K562 (cell line): Measurements from ENCODE around the gene PBX1.

Source experiments
- ARHGAP35 ChIP-seq: fragments of 450-650 bp; IDR thresholded peaks from 2 replicates; pipeline ENCODE4 v1.6.1; 2018; ENCODE audit not compliant: partially characterized antibody
- BCL6 ChIP-seq: fragments of 250-450 bp; sonication (Bioruptor Pico); IDR thresholded peaks from 2 replicates; pipeline ENCODE4 v1.4.0; 2020
- CTCF ChIP-seq, 3 experiments: IDR thresholded peaks in 2 of 3; conservative IDR thresholded peaks in 1 of 3; 2 replicates each; pipeline ENCODE4 v1.5.1; 2011 to 2012; ENCODE audit warnings: low read length in 3 of 3, mild to moderate bottlenecking in 3 of 3, control low read depth in 2 of 3, improper control_type of control experiment in 1 of 3, inconsistent platforms in 1 of 3, low read depth in 1 of 3, mixed read lengths in 1 of 3, moderate library complexity in 1 of 3; ENCODE audit not compliant: insufficient read depth in 2 of 3
- ELF4 ChIP-seq: fragments of 450-650 bp; formaldehyde crosslinking; IDR thresholded peaks from 2 replicates; pipeline ENCODE4 v1.4.0; 2022; ENCODE audit warnings: missing genetic modification characterization
- PHF8 ChIP-seq: fragments of 200-600 bp; sonication (generic); IDR thresholded peaks from 2 replicates; pipeline ENCODE4 v1.6.1; 2012; ENCODE audit warnings: mixed run types, mild to moderate bottlenecking, inconsistent platforms, low read length, moderate library complexity, borderline replicate concordance
- TF ChIP-seq, protein P1 (sequence below): sonication (generic); formaldehyde crosslinking; IDR thresholded peaks from 2 replicates; pipeline ENCODE4 v1.9.0; 2022; ENCODE audit warnings: mild to moderate bottlenecking, missing genetic modification reagents

DNA sequence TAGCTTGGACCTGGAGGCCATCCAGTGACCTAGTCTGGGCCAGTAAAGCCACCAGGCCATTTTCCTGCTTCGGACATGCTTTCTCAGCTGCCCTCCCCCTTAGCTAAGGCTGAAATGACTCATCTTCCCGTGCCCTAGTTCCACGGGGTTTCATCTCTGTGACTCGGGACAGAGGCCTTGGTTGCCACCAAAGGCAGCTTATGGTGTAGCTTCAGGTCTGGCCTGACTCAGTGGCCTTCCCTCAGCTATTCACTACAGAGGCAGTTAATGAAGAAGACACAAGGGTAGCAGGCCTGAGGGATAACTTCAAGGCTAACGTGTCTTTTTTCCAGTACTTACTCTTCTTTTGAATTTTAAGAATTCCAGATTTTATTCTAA lies 82.4 kb downstream of the PBX1 start:
- TF ChIP-seq BCL6 (CRISPR knock-in tag), result no peak
- no peak for TF ChIP-seq ELF4 (CRISPR knock-in tag)
- no peak for TF ChIP-seq CTCF (IDR thresholded peaks at IDR 0.05 in 2 of 3, conservative IDR thresholded peaks at IDR 0.05 in 1 of 3; ENCODE audit: insufficient read depth in 2 of 3, low read depth in 1 of 3, low read length in 3 of 3)
- no peak for TF ChIP-seq PHF8
- no peak for TF ChIP-seq ARHGAP35
- TF ChIP-seq, protein P1, sequence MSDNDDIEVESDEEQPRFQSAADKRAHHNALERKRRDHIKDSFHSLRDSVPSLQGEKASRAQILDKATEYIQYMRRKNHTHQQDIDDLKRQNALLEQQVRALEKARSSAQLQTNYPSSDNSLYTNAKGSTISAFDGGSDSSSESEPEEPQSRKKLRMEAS (CRISPR knock-in tag), result no peak
